Islet of Langerhans (tissue), 1 donor: ENCODE measurements around the gene LTBP1.

Experiments used
- FAIRE-seq: peaks from one replicate; lab custom pipeline; 2011; peaks lifted over from hg19 to GRCh38; lab: Jason Lieb, UNC

The LTBP1 gene

GRCh38 chr2:33121925-33122324 lies 175.2 kb downstream of the LTBP1 start:
- FAIRE-seq = no peak

DNA sequence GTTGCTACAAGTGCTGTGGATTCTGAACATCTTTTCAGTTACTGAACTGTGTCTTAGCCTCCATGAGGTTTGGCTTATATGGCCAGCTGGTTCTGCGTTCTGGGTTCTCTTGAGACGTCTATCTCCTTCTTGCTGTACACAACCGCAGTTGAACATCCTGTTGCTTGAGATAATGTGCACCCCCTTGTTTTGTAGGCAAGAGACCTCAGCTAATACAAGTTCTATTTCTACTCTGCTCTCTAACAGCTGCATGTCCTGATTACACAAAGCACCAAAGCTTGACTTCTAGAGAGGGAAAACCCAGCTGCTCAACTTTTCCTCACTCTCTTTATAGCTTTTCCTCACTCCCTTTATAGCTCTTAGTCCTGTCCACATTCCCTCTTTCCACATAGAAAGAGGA lies 176.0 kb downstream of the LTBP1 start:
- no peak for FAIRE-seq

GRCh38 chr2:33123216-33123615 lies 176.5 kb downstream of the LTBP1 start:
- FAIRE-seq = no peak

DNA sequence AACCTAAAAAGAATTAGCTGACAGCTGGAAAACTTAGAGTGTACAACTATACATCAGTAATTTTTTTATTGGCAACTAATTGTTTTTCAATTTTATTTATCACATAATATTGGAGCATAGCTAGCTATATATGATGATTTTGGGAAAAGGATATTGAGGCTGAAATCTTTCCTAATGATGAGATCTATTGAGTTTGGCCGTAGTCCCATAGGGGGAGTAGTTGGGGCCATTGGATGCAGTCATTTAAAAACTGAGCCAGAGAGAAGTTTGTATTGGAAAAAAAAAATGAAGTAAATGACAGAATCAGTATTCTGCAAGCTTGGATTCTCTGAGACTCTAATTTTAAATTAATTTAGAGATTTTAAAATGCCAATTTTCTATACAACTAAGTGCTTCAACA lies 179.8 kb downstream of the LTBP1 start:
- FAIRE-seq = no peak

DNA sequence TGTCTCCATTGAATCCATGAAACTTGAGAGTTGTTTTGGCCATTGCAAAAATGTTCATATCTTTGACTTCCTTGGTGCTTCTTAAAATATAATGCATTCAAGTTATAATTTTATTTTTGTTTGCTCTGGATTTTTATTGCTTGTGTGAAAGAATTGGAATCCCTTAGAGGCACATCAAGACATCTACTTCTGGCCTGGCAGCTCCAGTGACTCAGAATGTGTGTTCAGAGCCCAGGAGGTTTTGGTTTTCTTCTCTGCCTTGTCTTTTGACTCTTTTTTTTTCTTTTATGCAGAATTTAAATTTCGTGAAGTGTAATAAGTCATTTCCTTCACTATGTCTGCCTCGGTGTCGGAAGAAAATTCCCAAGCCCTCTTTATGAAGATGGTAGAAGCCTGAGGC lies 180.2 kb downstream of the LTBP1 start:
- no peak for FAIRE-seq

DNA sequence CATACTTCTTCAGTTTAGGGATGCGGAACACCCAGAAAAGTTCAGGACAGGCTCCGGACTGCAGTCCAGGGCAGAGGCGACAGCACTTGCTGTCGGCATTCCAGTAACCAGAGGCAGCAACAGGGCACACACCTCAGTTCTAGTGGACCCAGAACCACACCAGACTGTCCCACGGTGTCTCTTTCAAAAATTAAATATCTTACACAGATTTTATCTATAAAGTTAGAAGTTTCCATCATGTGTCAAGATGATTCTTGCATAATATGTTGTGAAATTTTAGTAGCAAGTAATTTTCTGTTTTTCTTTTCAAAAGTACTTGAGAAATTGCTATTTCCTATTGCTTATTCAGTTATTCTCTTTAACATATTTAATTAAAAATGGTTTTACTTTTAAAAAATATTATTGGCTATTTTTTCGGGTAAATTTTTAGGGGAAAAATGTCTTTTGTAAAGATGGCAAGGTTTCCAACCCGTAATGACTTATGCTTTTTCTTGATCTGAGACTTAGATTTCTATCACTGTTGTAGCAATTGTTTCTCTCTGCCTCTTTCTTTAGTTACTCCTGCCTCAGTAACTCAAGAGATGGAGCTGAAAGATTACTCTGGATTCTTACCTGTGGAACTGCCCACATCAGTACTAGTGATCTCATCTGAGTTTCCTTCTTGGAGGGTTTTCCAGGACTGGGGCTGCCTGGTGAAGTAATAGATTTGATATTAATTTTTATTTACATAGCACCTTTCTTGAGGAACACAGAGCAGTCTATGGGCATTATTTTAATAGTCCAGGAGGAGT lies 182.7 kb downstream of the LTBP1 start:
- no peak for FAIRE-seq

DNA sequence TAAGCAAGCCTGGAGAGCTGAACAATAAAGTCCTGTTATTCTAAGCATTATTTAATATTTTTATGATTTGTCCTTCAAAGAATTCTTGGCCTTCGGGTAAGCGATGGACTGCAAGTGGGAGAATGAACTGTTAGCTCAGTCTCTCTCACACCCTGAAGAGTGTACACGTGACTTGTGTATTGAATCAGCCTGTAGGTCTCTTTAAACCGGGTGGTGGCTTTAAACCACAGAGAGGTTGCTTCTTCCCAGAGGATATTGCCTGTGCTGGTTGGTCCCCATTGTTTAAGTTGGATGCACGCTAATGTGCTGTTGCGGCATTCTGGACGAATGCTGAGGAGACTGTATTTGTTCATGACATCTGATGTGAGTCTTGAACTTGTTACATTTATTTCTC lies 183.3 kb downstream of the LTBP1 start:
- no peak for FAIRE-seq

- no peak for FAIRE-seq
Measured at GRCh38 chr2:33130544-33130943, 183.8 kb downstream of the LTBP1 start.

- no peak for FAIRE-seq
Measured at GRCh38 chr2:33131111-33131510, 184.4 kb downstream of the LTBP1 start.

- FAIRE-seq = no peak
Measured at GRCh38 chr2:33131749-33132148, 185.0 kb downstream of the LTBP1 start.

DNA sequence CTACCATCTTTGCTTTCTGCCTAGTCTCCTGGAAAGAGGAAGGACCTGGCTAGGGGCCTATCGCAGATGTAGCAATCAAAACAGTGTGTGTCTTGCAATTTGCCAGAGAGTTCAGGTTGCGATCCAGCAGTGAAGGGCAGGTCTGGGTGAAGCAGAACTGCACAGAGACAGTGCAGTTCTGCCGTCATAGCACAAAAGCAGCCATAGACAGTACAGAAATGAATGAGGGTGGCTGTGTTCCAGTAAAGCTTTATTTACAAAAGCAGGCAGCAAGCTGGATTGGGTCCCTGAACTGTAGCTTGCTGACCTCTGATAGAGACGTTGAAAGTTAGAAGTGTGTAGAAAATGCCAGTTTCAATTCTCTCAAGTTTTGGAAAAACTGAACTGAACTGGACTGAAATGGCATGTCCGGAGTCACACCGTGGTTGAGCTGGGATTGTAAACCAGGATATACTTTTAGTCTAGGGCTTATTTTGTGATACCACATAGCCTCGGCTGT lies 186.8 kb downstream of the LTBP1 start:
- no peak for FAIRE-seq

GRCh38 chr2:33134086-33134771 lies 187.5 kb downstream of the LTBP1 start:
- FAIRE-seq = no peak

GRCh38 chr2:33134791-33135560 lies 188.2 kb downstream of the LTBP1 start:
- no peak for FAIRE-seq

DNA sequence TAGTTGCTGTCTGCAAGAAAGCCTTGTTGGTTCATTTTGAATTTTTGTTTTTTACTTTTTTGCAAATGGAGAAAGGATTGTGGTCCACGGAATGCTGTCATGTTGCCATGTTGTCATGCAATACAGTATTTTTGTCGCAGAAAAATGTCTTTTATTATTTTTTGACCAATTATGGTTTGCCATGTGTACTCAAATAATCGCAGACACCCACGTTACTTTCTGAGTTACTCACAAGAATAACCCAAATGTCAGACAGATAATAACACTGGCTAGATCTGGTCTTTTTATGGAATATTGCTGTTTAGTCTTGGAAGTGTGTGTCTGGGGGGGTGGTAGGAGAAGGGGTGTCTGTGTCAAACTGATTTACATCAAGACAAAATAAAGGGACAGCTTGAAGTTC lies 188.9 kb downstream of the LTBP1 start:
- no peak for FAIRE-seq

DNA sequence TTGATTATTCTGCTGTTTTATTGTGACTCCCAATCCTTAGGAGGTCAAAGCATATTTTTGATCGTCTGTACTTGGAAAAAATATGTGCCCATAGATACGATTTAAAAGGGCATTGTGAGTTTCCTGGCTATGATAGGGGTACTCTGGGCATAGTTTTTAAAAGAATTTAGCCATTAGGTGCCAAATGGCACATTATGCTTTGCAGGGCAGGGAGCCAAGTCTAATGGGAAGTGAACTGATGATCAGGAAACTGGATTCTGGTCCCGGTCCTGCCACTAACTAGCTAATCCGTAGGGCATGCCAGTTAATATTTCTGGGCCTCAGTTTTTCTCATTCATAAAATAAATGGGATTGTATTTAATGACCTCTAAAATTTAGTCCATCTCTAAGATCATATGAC lies 189.3 kb downstream of the LTBP1 start:
- no peak for FAIRE-seq

- no peak for FAIRE-seq
Measured at GRCh38 chr2:33136566-33136965, 189.8 kb downstream of the LTBP1 start.

DNA sequence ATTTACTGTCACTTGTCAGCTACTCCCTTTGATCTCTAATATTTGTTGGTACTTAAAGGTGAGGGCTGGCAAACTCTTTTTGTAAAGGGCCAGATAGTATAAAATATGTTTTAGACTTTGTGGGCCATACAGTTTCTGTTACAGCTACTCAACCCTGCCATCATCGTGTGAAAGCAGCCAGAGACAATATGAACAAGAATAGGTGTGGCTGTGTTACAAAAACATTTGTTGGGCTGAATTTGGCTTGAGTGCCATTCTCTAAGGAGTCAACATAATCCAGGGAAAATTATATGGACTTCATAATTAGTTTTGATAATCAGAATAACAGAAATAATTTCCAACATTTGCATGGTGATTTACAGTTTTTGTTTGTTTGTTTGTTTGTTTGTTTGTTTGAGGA lies 190.6 kb downstream of the LTBP1 start:
- FAIRE-seq = no peak

DNA sequence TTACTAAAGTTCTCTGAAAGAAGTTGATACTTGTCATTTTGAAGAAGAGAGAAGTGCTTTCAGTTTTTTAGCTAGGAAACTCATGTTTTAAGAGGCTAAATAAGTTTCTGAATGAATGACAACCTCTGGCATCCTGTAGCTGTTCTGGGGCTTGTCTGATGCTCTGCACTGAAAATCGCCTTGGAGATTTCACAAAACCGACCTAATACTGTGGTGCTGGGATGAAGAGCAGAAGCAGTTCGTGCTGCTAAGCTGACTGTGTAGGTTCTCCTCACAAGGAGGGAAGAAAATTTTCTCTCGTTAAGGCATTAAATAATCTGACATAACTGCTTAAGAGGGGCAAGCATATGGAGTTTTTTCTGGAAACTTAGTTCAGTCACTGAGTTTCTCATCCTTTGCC lies 193.2 kb downstream of the LTBP1 start:
- FAIRE-seq = no peak

- FAIRE-seq = no peak
Measured at GRCh38 chr2:33141476-33141875, 194.7 kb downstream of the LTBP1 start.

DNA sequence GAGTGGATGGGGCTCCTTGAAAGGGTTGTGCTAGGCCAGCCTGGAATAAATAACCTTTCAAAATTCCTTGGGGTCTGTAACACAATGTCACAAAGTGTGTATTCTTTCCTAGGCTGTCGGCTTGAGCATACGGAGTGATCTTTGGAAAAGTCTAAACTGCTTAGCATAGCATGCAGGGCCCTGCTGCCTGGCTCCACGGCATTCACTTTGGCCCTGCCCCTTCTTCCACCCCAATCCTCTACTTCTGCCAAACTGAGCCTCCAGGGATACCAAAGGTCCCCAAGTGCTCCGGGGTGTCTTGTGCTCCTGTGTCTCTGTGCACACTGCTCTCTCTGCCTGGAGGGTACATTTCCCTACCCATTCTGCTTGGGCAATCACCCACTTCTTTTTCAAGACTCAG lies 196.1 kb downstream of the LTBP1 start:
- FAIRE-seq = no peak

- FAIRE-seq = no peak
Measured at GRCh38 chr2:33144243-33144642, 197.5 kb downstream of the LTBP1 start.

- FAIRE-seq = no peak
Measured at GRCh38 chr2:33145459-33145858, 198.7 kb downstream of the LTBP1 start.

DNA sequence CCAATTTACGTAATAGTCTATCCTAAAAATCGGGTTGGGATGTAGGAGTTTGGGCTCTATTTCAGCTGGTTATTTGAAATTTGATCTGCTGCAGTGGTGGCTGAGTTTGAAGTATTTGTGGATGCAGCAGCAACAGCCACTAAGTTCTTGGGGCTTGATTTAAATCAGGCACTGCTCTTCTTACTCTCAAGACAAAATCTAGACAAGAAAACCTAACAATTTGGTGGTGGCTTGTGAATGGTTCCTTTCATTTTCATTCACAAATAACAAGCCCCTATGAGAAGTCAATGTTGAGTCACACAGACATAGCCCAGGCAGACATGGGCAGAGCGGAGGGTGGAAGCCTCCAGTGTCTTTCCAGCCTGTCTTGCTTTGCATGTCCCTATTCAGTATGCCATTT lies 199.3 kb downstream of the LTBP1 start:
- FAIRE-seq = no peak
